ENCODE data around the gene TEC. TPM values are rescaled to one million over a fixed set of nuclear protein-coding genes. Genes with fewer than 3 reads are reported as not detected.

The TEC gene
- total and polyA plus RNA-seq, 2 of the 8 experiments (the other 6 are each of a cell fraction or from before 2014, with no cell fraction given): 0.73 to 1.8 TPM

DNA sequence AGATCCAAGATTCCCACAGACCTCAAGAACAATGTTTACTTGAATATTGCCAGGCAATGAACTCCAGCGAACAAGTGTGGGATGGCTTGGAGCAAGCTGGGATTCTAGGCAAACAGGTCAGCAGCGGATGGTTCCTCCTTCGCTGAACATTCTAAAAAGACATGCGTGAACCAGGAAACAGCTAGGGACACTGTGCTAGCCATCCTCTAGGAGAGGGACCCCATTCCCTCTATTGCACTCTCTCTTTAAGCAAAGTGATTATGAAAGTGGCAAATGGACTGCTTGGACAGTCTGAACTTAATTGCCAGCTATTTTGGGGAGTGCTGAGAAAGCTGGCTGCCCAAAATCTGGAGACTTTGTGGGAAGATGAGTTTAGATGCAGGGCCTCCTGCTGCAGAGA, 29.9 kb upstream of the TEC start:
- H2BK15ac ChIP-seq (ENCODE audit: low read length): no peak overlapping the region
- FAIRE-seq (no peak), DNase-seq (ENCODE audit: low read depth in 1 of 2, low spot score in 2 of 2) (no peak)
- 0 out of 2 replicates have a peak overlapping the region, but pooled peaks have one; percentile 43 for H2AFZ ChIP-seq (ENCODE audit: low read length)
- no peaks in the 10 kb centered on the region for H3K79me2 ChIP-seq (ENCODE audit: control insufficient read depth in 1 of 2, insufficient read depth in 2 of 2, low read length in 2 of 2)
- no peak overlapping the region for H3K14ac ChIP-seq (ENCODE audit: insufficient read length)
- no peak overlapping the region for H3K4me2 ChIP-seq (ENCODE audit: insufficient read depth in 1 of 2, low read depth in 2 of 2, low read length in 2 of 2)
- H4K20me1 ChIP-seq (replicated peaks in 1 of 2; ENCODE audit: control insufficient read depth in 1 of 2, insufficient read depth in 2 of 2, low read length in 2 of 2): no peaks in the 10 kb centered on the region
- H3K4me1 ChIP-seq (replicated peaks in 1 of 4; ENCODE audit: control insufficient read depth in 3 of 4, insufficient read depth in 4 of 4, low read length in 3 of 4): no peaks in the 10 kb centered on the region
- no peaks in the 10 kb centered on the region for H3K23me2 ChIP-seq (ENCODE audit: low read depth, low read length)
- H3K23ac ChIP-seq (ENCODE audit: insufficient read length): no peak overlapping the region
- H3K56ac ChIP-seq (replicated peaks; ENCODE audit: insufficient read length, low read depth, low read length): no peak overlapping the region
- H3K4ac ChIP-seq (replicated peaks; ENCODE audit: insufficient read length, low read depth, low read length): no peak overlapping the region
- H4K8ac ChIP-seq (ENCODE audit: extremely low read depth, insufficient read depth, low read length): no peak overlapping the region
- H3K9ac ChIP-seq (replicated peaks in 1 of 4; ENCODE audit: extremely low read depth in 1 of 4, low read depth in 3 of 4, low read length in 3 of 4): no peak overlapping the region
- no peak overlapping the region for H2AK5ac ChIP-seq (ENCODE audit: low read depth, low read length)
- no peaks in the 10 kb centered on the region for H3K9me3 ChIP-seq (ENCODE audit: insufficient read depth in 2 of 2, low read depth in 1 of 2, low read length in 1 of 2)
- no peak overlapping the region for H2BK5ac ChIP-seq (ENCODE audit: low read depth, low read length)
- H4K5ac ChIP-seq (ENCODE audit: insufficient read length, low read depth, low read length): no peak overlapping the region
- CTCF ChIA-PET (ENCODE audit: partially characterized antibody): interaction anchor here (1.2 to 1.5 kb wide), 3 partner anchors 8 to 247 kb away, joined by 3 to 5 read pairs (median 3); no protein-coding TSS in a partner anchor
- H3K18ac ChIP-seq (ENCODE audit: extremely low read depth, low read length): no peak overlapping the region
- no peak overlapping the region for H4K91ac ChIP-seq (replicated peaks; ENCODE audit: insufficient read length, low read length)
- no peak overlapping the region for H2BK20ac ChIP-seq (ENCODE audit: low read length)
- H3K36me3 ChIP-seq (ENCODE audit: control insufficient read depth in 2 of 4, insufficient read depth in 4 of 4, low read length in 3 of 4): no peaks in the 10 kb centered on the region
- no peak overlapping the region for H2BK12ac ChIP-seq (ENCODE audit: low read depth, low read length)
- 89% methylated on average over 4 of the region's 4 CpGs; no CpG with 5 or more reads in 1 of the 2 experiments for WGBS, 2 experiments (ENCODE audit: extremely low coverage in 1 of 2, insufficient coverage in 1 of 2, insufficient read length in 1 of 2, insufficient replicate concordance in 2 of 2, low coverage in 1 of 2, low lambda C conversion rate in 2 of 2, missing lambda C conversion rate in 1 of 2)
- TF ChIP-seq KDM5A (IDR thresholded peaks at IDR 0.05; ENCODE audit: low read length) (no peak), HDAC2 (IDR thresholded peaks at IDR 0.05; ENCODE audit: borderline replicate concordance in 1 of 2, low read depth in 2 of 2, low read length in 2 of 2) (no peak), CBX8 (IDR thresholded peaks at IDR 0.05; ENCODE audit: borderline replicate concordance, low read depth, low read length) (no peak)
- no peaks in the 10 kb centered on the region for H3K79me1 ChIP-seq (ENCODE audit: low read depth, low read length)
- POLR2A ChIA-PET (ENCODE audit: partially characterized antibody): interaction anchor here (1.1 kb wide), 1 partner anchor 43 kb away, joined by 3 read pairs; no protein-coding TSS in a partner anchor
- H3K27me3 ChIP-seq (replicated peaks in 1 of 4; ENCODE audit: control insufficient read depth in 3 of 4, extremely low read depth in 1 of 4, insufficient read depth in 3 of 4, low read length in 3 of 4): no peaks in the 10 kb centered on the region
- H3K27ac ChIP-seq (ENCODE audit: low read depth, low read length): no peak overlapping the region
- H3K4me3 ChIP-seq (ENCODE audit: extremely low read depth in 1 of 4, insufficient read depth in 2 of 4, low read depth in 3 of 4, low read length in 4 of 4): no peak overlapping the region
- H2BK120ac ChIP-seq (replicated peaks; ENCODE audit: low read depth, low read length): no peak overlapping the region

Data from H1 (cell line).